ENCODE data around the gene PNPLA3.

DNA sequence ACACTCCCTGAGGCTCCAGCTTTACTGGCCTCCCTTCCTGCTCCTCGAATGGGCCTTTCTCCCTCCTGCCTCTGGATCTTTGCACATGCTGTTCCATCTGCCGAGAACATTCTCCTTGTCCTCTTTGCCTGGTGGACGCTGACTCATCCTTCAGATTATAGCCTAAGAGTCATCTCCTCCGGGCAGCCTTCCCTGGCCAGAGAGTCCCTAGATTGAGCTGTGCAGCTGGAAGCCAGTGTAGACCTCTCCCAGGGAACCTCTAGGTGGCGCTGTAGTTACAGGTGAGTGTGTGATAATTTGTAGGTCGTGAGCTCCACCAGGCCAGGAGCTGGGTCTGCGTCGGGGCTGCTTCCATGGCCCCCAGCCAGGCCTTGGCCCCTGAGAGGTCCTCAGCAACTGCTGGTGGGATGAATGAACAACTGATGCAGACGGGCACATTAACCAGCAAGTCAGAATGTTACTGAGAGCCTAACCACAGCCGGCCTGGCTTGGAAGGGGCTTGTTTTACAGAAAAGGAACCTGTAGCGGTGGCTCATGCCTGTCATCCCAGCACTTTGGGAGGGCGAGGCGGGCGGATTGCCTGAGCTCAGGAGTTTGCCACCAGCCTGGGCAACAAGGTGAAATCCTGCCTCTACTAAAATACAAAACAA, 40.5 kb upstream of the PNPLA3 start:
- TF ChIP-seq POLR2AphosphoS5 (IDR thresholded peaks at IDR 0.05) (no peak), CTCF (IDR thresholded peaks at IDR 0.05) (peak in 4 of 5 experiments; percentile 22 to 50 (median 44)), POLR2A (IDR thresholded peaks at IDR 0.05) (no peak), EP300 (IDR thresholded peaks at IDR 0.05; ENCODE audit: low read depth) (no peak)

All from transverse colon (tissue), 4 donors.